K562 (cell line): ENCODE data around the gene SPTBN5. TPM values are rescaled to one million over a fixed set of nuclear protein-coding genes. Genes with fewer than 3 reads are reported as not detected.

ENCODE experiments used
- ATAC-seq: fragments of 200-7000 bp; cut with Tn5 transposase; 3 replicates; pipeline ENCODE4 v1.9.1; 2020; ENCODE audit warnings: moderate library complexity
- BruUV-seq: library from RNA; stranded (reverse); fragments of 400-500 nt; replicated peaks from 2 replicates; lab custom pipeline; 2021; lab: Mats Ljungman, UMichigan
- CTCF ChIA-PET: fragments of 300-600 bp; formaldehyde crosslinking; extraction: SDS; loops from one replicate; lab custom pipeline; 2021; ENCODE audit warnings: low intra/inter-chr PET ratio; lab: Yijun Ruan, JAX
- POLR2A ChIA-PET: fragments of 300-600, 350-650 bp; sonication (Branson Sonifier 250); formaldehyde crosslinking; extraction: SDS; loops from one replicate; lab custom pipeline; 2021; ENCODE audit warnings: antibody characterized with exemption, inconsistent platforms; lab: Yijun Ruan, JAX
- DNase-seq, 4 experiments: peaks; one replicate each; pipeline versions ENCODE4 v3.0.0 to v3.0.0-alpha.2; 2011 to 2018; ENCODE audit warnings: low spot score in 3 of 4, mixed read lengths in 3 of 4; ENCODE audit errors: extremely low read depth in 1 of 4
- FAIRE-seq: peaks from 2 replicates; lab custom pipeline; 2011; peaks lifted over from hg19 to GRCh38; lab: Jason Lieb, UNC
- H2AFZ ChIP-seq: 2 replicates; pipeline ENCODE4 v1.6.0; 2011; ENCODE audit warnings: low read depth, low read length, control low read depth, inconsistent platforms
- H3K27ac ChIP-seq: fragments of 200-600 bp; 3 replicates; pipeline ENCODE4 v1.8.0; 2011; ENCODE audit warnings: low read depth, mild to moderate bottlenecking, control low read depth, inconsistent platforms, low read length, moderate library complexity, mixed read lengths; ENCODE audit errors: extremely low read depth
- H3K27me3 ChIP-seq, 2 experiments: fragments of 300-600 bp in 1 of 2; 2 replicates in 1 of 2; 3 replicates in 1 of 2; pipeline versions ENCODE4 v1.6.0 to v1.8.0; 2011; ENCODE audit warnings: inconsistent platforms in 2 of 2, low read length in 2 of 2, mild to moderate bottlenecking in 1 of 2, mixed read lengths in 1 of 2, moderate library complexity in 1 of 2; ENCODE audit not compliant: control insufficient read depth in 2 of 2, insufficient read depth in 2 of 2
- H3K36me3 ChIP-seq: fragments of 300-600 bp; 3 replicates; pipeline ENCODE4 v1.8.0; 2011; ENCODE audit warnings: mild to moderate bottlenecking, low read length, inconsistent platforms; ENCODE audit not compliant: control insufficient read depth, insufficient read depth
- H3K4me1 ChIP-seq, 2 experiments: fragments of 200-600 bp in 1 of 2; replicated peaks in 1 of 2; 2 replicates in 1 of 2; 3 replicates in 1 of 2; pipeline versions ENCODE4 v1.5.1 to v1.8.0; 2011; ENCODE audit warnings: inconsistent platforms in 2 of 2, low read length in 2 of 2, mild to moderate bottlenecking in 1 of 2, mixed read lengths in 1 of 2, moderate library complexity in 1 of 2; ENCODE audit not compliant: control insufficient read depth in 2 of 2, insufficient read depth in 2 of 2
- H3K4me2 ChIP-seq: 2 replicates; pipeline ENCODE4 v1.6.1; 2011; ENCODE audit warnings: low read length, control low read depth, inconsistent platforms, mixed read lengths; ENCODE audit not compliant: insufficient read depth
- H3K4me3 ChIP-seq: fragments of 200-600 bp; sonication (generic), shearing (Covaris generic); 2 replicates; pipeline ENCODE4 v1.5.1; 2016; ENCODE audit warnings: control low read depth, inconsistent platforms
- H3K79me2 ChIP-seq: fragments of 200-600 bp; 3 replicates; pipeline ENCODE4 v1.8.0; 2011; ENCODE audit warnings: low read length, inconsistent platforms; ENCODE audit not compliant: control insufficient read depth, insufficient read depth
- H3K9ac ChIP-seq, 2 experiments: 2 replicates each; pipeline versions ENCODE4 v1.6.0 to v1.6.1; 2011; ENCODE audit warnings: low read depth in 2 of 2, low read length in 2 of 2, control low read depth in 1 of 2, inconsistent platforms in 1 of 2, mild to moderate bottlenecking in 1 of 2, mixed read lengths in 1 of 2; ENCODE audit not compliant: insufficient read depth in 1 of 2
- H3K9me1 ChIP-seq: one replicate; pipeline ENCODE4 v1.6.0; 2011; ENCODE audit warnings: inconsistent platforms, mild to moderate bottlenecking, low read length, moderate library complexity; ENCODE audit not compliant: control insufficient read depth, insufficient read depth
- H3K9me3 ChIP-seq: replicated peaks from 2 replicates; pipeline ENCODE4 v1.5.1; 2011; ENCODE audit warnings: low read depth, low read length, inconsistent platforms; ENCODE audit not compliant: control insufficient read depth, insufficient read depth
- H4K20me1 ChIP-seq: replicated peaks from 2 replicates; pipeline ENCODE4 v1.6.1; 2011; ENCODE audit warnings: low read length, inconsistent platforms, mixed read lengths; ENCODE audit not compliant: control insufficient read depth, insufficient read depth
- ATF4 ChIP-seq: fragments of 450-650 bp; formaldehyde crosslinking; IDR thresholded peaks from 2 replicates; pipeline ENCODE4 v1.4.0; 2022; ENCODE audit warnings: mild to moderate bottlenecking, moderate library complexity
- BMI1 ChIP-seq: fragments of 150-350 bp; IDR thresholded peaks from 2 replicates; pipeline ENCODE4 v1.6.1; 2014; ENCODE audit warnings: low read length
- CHAMP1 ChIP-seq: fragments of 450-650 bp; IDR thresholded peaks from 2 replicates; pipeline ENCODE4 v1.6.1; 2016; ENCODE audit warnings: mild to moderate bottlenecking
- LARP7 ChIP-seq: fragments of 450-650 bp; IDR thresholded peaks from 2 replicates; pipeline ENCODE4 v1.6.1; 2016
- RAD51 ChIP-seq: fragments of 450-650 bp; IDR thresholded peaks from 2 replicates; pipeline ENCODE4 v1.7.1; 2016; ENCODE audit warnings: low read depth, mild to moderate bottlenecking, borderline replicate concordance
- SNIP1 ChIP-seq: fragments of 450-650 bp; IDR thresholded peaks from 2 replicates; pipeline ENCODE4 v1.7.1; 2017; ENCODE audit warnings: low read depth, mild to moderate bottlenecking
- SRSF3 ChIP-seq: fragments of 200-400 bp; formaldehyde crosslinking; IDR thresholded peaks from 2 replicates; pipeline ENCODE4 v1.6.1; 2016; ENCODE audit warnings: mild to moderate bottlenecking, low read length, moderate library complexity; ENCODE audit not compliant: insufficient read depth
- SUPT5H ChIP-seq: fragments of 450-650 bp; IDR thresholded peaks from 2 replicates; pipeline ENCODE4 v1.6.1; 2016
- TRIM25 ChIP-seq: fragments of 450-650 bp; IDR thresholded peaks from 2 replicates; pipeline ENCODE4 v1.7.0; 2016; ENCODE audit warnings: borderline replicate concordance
- ZFP1 ChIP-seq: fragments of 450-650 bp; formaldehyde crosslinking; IDR thresholded peaks from 2 replicates; pipeline ENCODE4 v1.4.0; 2020; ENCODE audit warnings: mild to moderate bottlenecking, mixed read lengths
- ZNF121 ChIP-seq: sonication (generic); formaldehyde crosslinking; conservative IDR thresholded peaks from 2 replicates; pipeline ENCODE4 v1.8.0; 2022; ENCODE audit warnings: missing genetic modification reagents
- ZNF3 ChIP-seq: fragments of 250-450 bp; sonication (Bioruptor Pico); IDR thresholded peaks from 2 replicates; pipeline ENCODE4 v1.5.0; 2021; ENCODE audit warnings: mild to moderate bottlenecking, moderate library complexity
- ZNF586 ChIP-seq: fragments of 450-650 bp; formaldehyde crosslinking; conservative IDR thresholded peaks from 2 replicates; pipeline ENCODE4 v1.4.0; 2020; ENCODE audit warnings: mild to moderate bottlenecking, moderate library complexity
- WGBS: fragments of 100-300 bp; shearing (Covaris generic); methylation state at CpG from one replicate; pipeline ENCODE4 v1.1.6; 2016; ENCODE audit warnings: low coverage, mixed read lengths; ENCODE audit not compliant: insufficient coverage; ENCODE audit errors: missing lambda C conversion rate; 5-methylcytosine and 5-hydroxymethylcytosine counted together
- in situ Hi-C: fragments of 300-500 bp; cut with MboI; formaldehyde crosslinking; loops from 4 replicates; pipeline ENCODE4 v1.15.0; 2018; ENCODE audit warnings: inconsistent platforms, mixed read lengths
- intact Hi-C: fragments of 100-400 bp; cut with micrococcal nuclease; formaldehyde crosslinking; loops from 2 replicates; pipeline ENCODE4 v1.14.2; 2022
- polyA plus RNA-seq, 8 experiments: library from polyadenylated mRNA; depleted of rRNA in 4 of 8; stranded (reverse) in 5 of 8; unstranded in 3 of 8; fragments of >200 nt; fragmentation: Nextera tagmentation in 2 of 8; fragmentation: Illumina TruSeq in 1 of 8; extraction: Ambion mirVana in 2 of 8; extraction: Trizol in 1 of 8; gene quantifications; 2 replicates each; pipeline versions ENCODE4 v1.2.1 to v1.2.3, GENCODE V29; 2011 to 2014; ENCODE audit warnings: inconsistent platforms in 1 of 8, missing spikeins in 1 of 8
- total RNA-seq, 7 experiments: library from RNA; depleted of rRNA in 6 of 7; stranded (reverse); fragments of >200 nt in 6 of 7; fragmentation: Illumina TruSeq in 2 of 7; extraction: Trizol in 2 of 7; gene quantifications; 2 replicates each; pipeline versions ENCODE4 v1.2.1 to v1.2.3, GENCODE V29; 2011 to 2021; ENCODE audit warnings: low replicate concordance in 1 of 7
- TF ChIP-seq, protein P1 (sequence below), 2 experiments: fragments of 450-650 bp; IDR thresholded peaks; 2 replicates each; pipeline ENCODE4 v1.6.1; 2018; ENCODE audit warnings: mild to moderate bottlenecking in 2 of 2, low read depth in 1 of 2; ENCODE audit not compliant: partially characterized antibody in 2 of 2

Gene SPTBN5
- total and polyA plus RNA-seq, 9 of the 15 experiments (the other 6 are each of a cell fraction or from before 2014, with no cell fraction given): 0.02 TPM; not detected in 8

GRCh38 chr15:41883484-41883825 is 10.4 kb downstream of the SPTBN5 start:
- intact Hi-C loops (no loop called here), in situ Hi-C loops (no loop called here)
- 19% methylated on average over 2 of the region's 2 CpGs for WGBS
- CTCF ChIA-PET: no interaction called here
- POLR2A ChIA-PET: interaction anchor here (1.0 kb wide), 1 partner anchor 12 kb away, joined by 3 read pairs; no protein-coding TSS in a partner anchor
- Histone ChIP-seq H3K4me3 (no peak overlapping the region), H3K9me1 (no peaks in the 10 kb centered on the region), H4K20me1 (peaks cover 3% of the 10 kb centered on the region; the same call in 1 of the 2 replicates), H3K9me3 (no peaks in the 10 kb centered on the region), H3K27ac (no peak overlapping the region), H2AFZ (no peak overlapping the region), H3K4me1 (peaks cover 2 to 35% of the 10 kb centered on the region in 2 experiments; a peak in 3 of 5 replicates), H3K79me2 (no peaks in the 10 kb centered on the region), H3K27me3 (peaks cover 27 to 81% of the 10 kb centered on the region in 2 experiments; a peak in 4 of 5 replicates), H3K9ac (no peak overlapping the region), H3K36me3 (no peaks in the 10 kb centered on the region), H3K4me2 (no peak overlapping the region)
- DNase-seq: no peak
- no peak for FAIRE-seq
- BruUV-seq: no TSS peak
- no peak for ATAC-seq
- TF ChIP-seq CHAMP1: no peak
- no peak for TF ChIP-seq SUPT5H
- no peak for TF ChIP-seq LARP7
- TF ChIP-seq ZNF3: no peak
- no peak for TF ChIP-seq BMI1
- no peak for TF ChIP-seq ATF4
- TF ChIP-seq, protein P1, sequence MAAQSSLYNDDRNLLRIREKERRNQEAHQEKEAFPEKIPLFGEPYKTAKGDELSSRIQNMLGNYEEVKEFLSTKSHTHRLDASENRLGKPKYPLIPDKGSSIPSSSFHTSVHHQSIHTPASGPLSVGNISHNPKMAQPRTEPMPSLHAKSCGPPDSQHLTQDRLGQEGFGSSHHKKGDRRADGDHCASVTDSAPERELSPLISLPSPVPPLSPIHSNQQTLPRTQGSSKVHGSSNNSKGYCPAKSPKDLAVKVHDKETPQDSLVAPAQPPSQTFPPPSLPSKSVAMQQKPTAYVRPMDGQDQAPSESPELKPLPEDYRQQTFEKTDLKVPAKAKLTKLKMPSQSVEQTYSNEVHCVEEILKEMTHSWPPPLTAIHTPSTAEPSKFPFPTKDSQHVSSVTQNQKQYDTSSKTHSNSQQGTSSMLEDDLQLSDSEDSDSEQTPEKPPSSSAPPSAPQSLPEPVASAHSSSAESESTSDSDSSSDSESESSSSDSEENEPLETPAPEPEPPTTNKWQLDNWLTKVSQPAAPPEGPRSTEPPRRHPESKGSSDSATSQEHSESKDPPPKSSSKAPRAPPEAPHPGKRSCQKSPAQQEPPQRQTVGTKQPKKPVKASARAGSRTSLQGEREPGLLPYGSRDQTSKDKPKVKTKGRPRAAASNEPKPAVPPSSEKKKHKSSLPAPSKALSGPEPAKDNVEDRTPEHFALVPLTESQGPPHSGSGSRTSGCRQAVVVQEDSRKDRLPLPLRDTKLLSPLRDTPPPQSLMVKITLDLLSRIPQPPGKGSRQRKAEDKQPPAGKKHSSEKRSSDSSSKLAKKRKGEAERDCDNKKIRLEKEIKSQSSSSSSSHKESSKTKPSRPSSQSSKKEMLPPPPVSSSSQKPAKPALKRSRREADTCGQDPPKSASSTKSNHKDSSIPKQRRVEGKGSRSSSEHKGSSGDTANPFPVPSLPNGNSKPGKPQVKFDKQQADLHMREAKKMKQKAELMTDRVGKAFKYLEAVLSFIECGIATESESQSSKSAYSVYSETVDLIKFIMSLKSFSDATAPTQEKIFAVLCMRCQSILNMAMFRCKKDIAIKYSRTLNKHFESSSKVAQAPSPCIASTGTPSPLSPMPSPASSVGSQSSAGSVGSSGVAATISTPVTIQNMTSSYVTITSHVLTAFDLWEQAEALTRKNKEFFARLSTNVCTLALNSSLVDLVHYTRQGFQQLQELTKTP (IDR thresholded peaks at IDR 0.05; ENCODE audit: low read depth in 1 of 2, partially characterized antibody in 2 of 2): no peak
- no peak for TF ChIP-seq ZFP1 (CRISPR knock-in tag)
- no peak for TF ChIP-seq RAD51
- TF ChIP-seq TRIM25: no peak
- TF ChIP-seq SRSF3: no peak
- TF ChIP-seq ZNF586 (CRISPR knock-in tag): no peak
- no peak for TF ChIP-seq SNIP1
- TF ChIP-seq ZNF121: no peak
